ENCODE data around the gene PLCE1. TPM values are rescaled to one million over a fixed set of nuclear protein-coding genes. Genes with fewer than 3 reads are reported as not detected.

Gene PLCE1
- total and polyA plus RNA-seq, 12 donors, result 0.84 to 62.0 (median 9.1) TPM

DNA sequence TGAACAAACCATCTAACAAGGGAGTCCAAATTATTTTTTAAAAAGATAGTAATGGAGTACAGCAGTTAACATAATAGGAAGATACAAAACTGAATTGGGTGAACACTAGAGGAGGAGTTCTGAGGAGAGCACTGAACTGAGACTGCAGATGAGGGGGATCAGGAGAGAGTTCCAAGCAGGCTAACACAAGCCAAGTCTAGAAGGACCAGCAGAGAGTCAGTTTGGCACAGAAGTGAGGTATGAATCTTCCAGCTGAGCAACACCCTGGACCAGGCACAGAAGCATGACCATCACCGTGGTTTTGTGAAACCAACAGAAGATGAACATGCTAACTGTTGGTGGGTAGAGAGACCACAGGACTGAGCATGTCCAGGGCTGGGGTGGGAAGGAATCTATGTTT, 30.8 kb upstream of the PLCE1 start:
- intact Hi-C loops (cut with DNase I), result loop anchor here in 1 of 10 donors (2.0 kb wide), 1 partner anchor 64 kb away; no protein-coding TSS in a partner anchor
- Histone ChIP-seq H3K4me1 (peaks cover 0 to 9% (median 0%) of the 10 kb centered on the region in 9 donors), H3K4me3 (no peak overlapping the region), H3K36me3 (no peaks in the 10 kb centered on the region), H3K27ac (no peak overlapping the region), H3K27me3 (no peaks in the 10 kb centered on the region), H3K9me3 (no peaks in the 10 kb centered on the region)
- peak in 1 of 8 donors; percentile 6 for ATAC-seq
- TF ChIP-seq, protein P1, sequence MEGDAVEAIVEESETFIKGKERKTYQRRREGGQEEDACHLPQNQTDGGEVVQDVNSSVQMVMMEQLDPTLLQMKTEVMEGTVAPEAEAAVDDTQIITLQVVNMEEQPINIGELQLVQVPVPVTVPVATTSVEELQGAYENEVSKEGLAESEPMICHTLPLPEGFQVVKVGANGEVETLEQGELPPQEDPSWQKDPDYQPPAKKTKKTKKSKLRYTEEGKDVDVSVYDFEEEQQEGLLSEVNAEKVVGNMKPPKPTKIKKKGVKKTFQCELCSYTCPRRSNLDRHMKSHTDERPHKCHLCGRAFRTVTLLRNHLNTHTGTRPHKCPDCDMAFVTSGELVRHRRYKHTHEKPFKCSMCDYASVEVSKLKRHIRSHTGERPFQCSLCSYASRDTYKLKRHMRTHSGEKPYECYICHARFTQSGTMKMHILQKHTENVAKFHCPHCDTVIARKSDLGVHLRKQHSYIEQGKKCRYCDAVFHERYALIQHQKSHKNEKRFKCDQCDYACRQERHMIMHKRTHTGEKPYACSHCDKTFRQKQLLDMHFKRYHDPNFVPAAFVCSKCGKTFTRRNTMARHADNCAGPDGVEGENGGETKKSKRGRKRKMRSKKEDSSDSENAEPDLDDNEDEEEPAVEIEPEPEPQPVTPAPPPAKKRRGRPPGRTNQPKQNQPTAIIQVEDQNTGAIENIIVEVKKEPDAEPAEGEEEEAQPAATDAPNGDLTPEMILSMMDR (IDR thresholded peaks at IDR 0.05), result no peak
- WGBS, 2 donors, result 65 to 68% methylated on average over 1 of the region's 1 CpG
- no peak for DNase-seq

GRCh38 chr10:93963434-93963833, 30.3 kb upstream of the PLCE1 start:
- DNase-seq (no peak), ATAC-seq (peak in 1 of 8 donors; percentile 32)
- intact Hi-C loops (cut with DNase I), result loop anchor here in 1 of 10 donors (2.0 kb wide), 1 partner anchor 63 kb away; no protein-coding TSS in a partner anchor
- Histone ChIP-seq H3K36me3 (no peaks in the 10 kb centered on the region), H3K27me3 (no peaks in the 10 kb centered on the region), H3K4me3 (no peak overlapping the region), H3K27ac (no peak overlapping the region), H3K9me3 (no peaks in the 10 kb centered on the region), H3K4me1 (peaks cover 0 to 9% (median under 1%) of the 10 kb centered on the region in 9 donors)
- TF ChIP-seq, protein P1 (IDR thresholded peaks at IDR 0.05), result no peak
- WGBS, 2 donors, result 80 to 81% methylated on average over 5 of the region's 5 CpGs

- H3K9me3 ChIP-seq, result peaks cover 0 to 5% (median 0%) of the 10 kb centered on the region in 11 donors
- no peak for DNase-seq
- peak in 2 of 8 donors; percentile 48 to 54 for ATAC-seq
Measured at GRCh38 chr10:93965911-93966310, 27.8 kb upstream of the PLCE1 start.

GRCh38 chr10:93967756-93968155, 26.0 kb upstream of the PLCE1 start:
- no peaks in the 10 kb centered on the region for H3K36me3 ChIP-seq
- DNase-seq, result no peak
- peaks cover 0 to 9% (median 4%) of the 10 kb centered on the region in 9 donors for H3K4me1 ChIP-seq
- H3K27me3 ChIP-seq, result no peaks in the 10 kb centered on the region
- H3K27ac ChIP-seq, result no peak overlapping the region
- H3K9me3 ChIP-seq, result peaks cover 0 to 5% (median 0%) of the 10 kb centered on the region in 11 donors
- WGBS, 2 donors, result 85 to 95% methylated on average over 2 of the region's 2 CpGs
- intact Hi-C loops (cut with DNase I), result no loop called here
- no peak overlapping the region for H3K4me3 ChIP-seq
- TF ChIP-seq, protein P1 (IDR thresholded peaks at IDR 0.05), result no peak
- ATAC-seq, result no peak

More at GRCh38 chr10:93965911-93966310, 27.8 kb upstream of the PLCE1 start:
- intact Hi-C loops (cut with DNase I), result no loop called here
- Histone ChIP-seq H3K27me3 (no peaks in the 10 kb centered on the region), H3K36me3 (no peaks in the 10 kb centered on the region), H3K27ac (no peak overlapping the region), H3K4me3 (no peak overlapping the region), H3K4me1 (peaks cover 0 to 9% (median 4%) of the 10 kb centered on the region in 9 donors)
- TF ChIP-seq, protein P1 (IDR thresholded peaks at IDR 0.05), result no peak

All from heart right ventricle (tissue), 16 donors.